H9 (cell line): ENCODE measurements around the gene S100A8. TPM values are rescaled to one million over a fixed set of nuclear protein-coding genes. Genes with fewer than 3 reads are reported as not detected.

Experiments
- DNase-seq: peaks from one replicate; pipeline ENCODE4 v3.0.0-alpha.2; 2017
- H2AFZ ChIP-seq: one replicate; pipeline ENCODE4 v1.6.1; 2013; ENCODE audit warnings: mild to moderate bottlenecking, low read length, control low read depth, moderate library complexity
- H2AK5ac ChIP-seq: 2 replicates; pipeline ENCODE4 v1.6.1; 2013; ENCODE audit warnings: low read length, control low read depth, mixed read lengths; ENCODE audit not compliant: insufficient read length
- H2BK120ac ChIP-seq: one replicate; pipeline ENCODE4 v1.6.1; 2013; ENCODE audit warnings: low read depth, mild to moderate bottlenecking, low read length, control low read depth, inconsistent platforms; ENCODE audit not compliant: poor library complexity, severe bottlenecking
- H2BK12ac ChIP-seq: 2 replicates; pipeline ENCODE4 v1.6.1; 2013; ENCODE audit warnings: low read length, control low read depth, mixed read lengths, low read depth; ENCODE audit not compliant: insufficient read length
- H2BK15ac ChIP-seq: 2 replicates; pipeline ENCODE4 v1.6.1; 2013; ENCODE audit warnings: low read depth, low read length, control low read depth
- H2BK20ac ChIP-seq: one replicate; pipeline ENCODE4 v1.6.1; 2013; ENCODE audit warnings: low read depth, mild to moderate bottlenecking, low read length, control low read depth, inconsistent platforms; ENCODE audit not compliant: poor library complexity, severe bottlenecking
- H2BK5ac ChIP-seq: 2 replicates; pipeline ENCODE4 v1.6.1; 2013; ENCODE audit warnings: low read length, control low read depth, mixed read lengths; ENCODE audit not compliant: insufficient read length
- H3K14ac ChIP-seq: 2 replicates; pipeline ENCODE4 v1.6.1; 2013; ENCODE audit warnings: low read length, control low read depth; ENCODE audit not compliant: insufficient read depth
- H3K18ac ChIP-seq: 2 replicates; pipeline ENCODE4 v1.6.1; 2013; ENCODE audit warnings: low read depth, mild to moderate bottlenecking, mixed read lengths, low read length, control low read depth; ENCODE audit not compliant: insufficient read length
- H3K23ac ChIP-seq: 2 replicates; pipeline ENCODE4 v1.6.1; 2013; ENCODE audit warnings: low read length, control low read depth, mixed read lengths, low read depth; ENCODE audit not compliant: insufficient read length
- H3K23me2 ChIP-seq: 2 replicates; pipeline ENCODE4 v1.6.1; 2013; ENCODE audit warnings: low read depth, mild to moderate bottlenecking, mixed read lengths, low read length, control low read depth; ENCODE audit not compliant: insufficient read length, poor library complexity, severe bottlenecking
- H3K27ac ChIP-seq: 2 replicates; pipeline ENCODE4 v1.5.1; 2013; ENCODE audit warnings: low read length, control low read depth, mixed read lengths, low read depth; ENCODE audit not compliant: insufficient read length
- H3K27me3 ChIP-seq: 2 replicates; pipeline ENCODE4 v1.6.1; 2013; ENCODE audit warnings: low read length, control low read depth, inconsistent platforms; ENCODE audit not compliant: insufficient read depth
- H3K4ac ChIP-seq: 2 replicates; pipeline ENCODE4 v1.6.1; 2013; ENCODE audit warnings: low read depth, mild to moderate bottlenecking, control low read depth, inconsistent platforms, low read length, moderate library complexity
- H3K4me1 ChIP-seq: 2 replicates; pipeline ENCODE4 v1.6.1; 2013; ENCODE audit warnings: low read length, control low read depth, inconsistent platforms; ENCODE audit not compliant: insufficient read depth
- H3K4me2 ChIP-seq: 2 replicates; pipeline ENCODE4 v1.6.1; 2013; ENCODE audit warnings: low read length, control low read depth, mixed read lengths; ENCODE audit not compliant: insufficient read length, insufficient read depth
- H3K56ac ChIP-seq: 2 replicates; pipeline ENCODE4 v1.6.1; 2013; ENCODE audit warnings: low read depth, mild to moderate bottlenecking, mixed read lengths, low read length, control low read depth; ENCODE audit not compliant: insufficient read length
- H3K79me1 ChIP-seq: 2 replicates; pipeline ENCODE4 v1.6.1; 2013; ENCODE audit warnings: low read depth, mild to moderate bottlenecking, moderate library complexity, low read length, control low read depth, inconsistent platforms; ENCODE audit not compliant: insufficient read depth, poor library complexity, severe bottlenecking
- H3K79me2 ChIP-seq: 2 replicates; pipeline ENCODE4 v1.6.1; 2013; ENCODE audit warnings: low read length, control low read depth, inconsistent platforms; ENCODE audit not compliant: insufficient read depth
- H3K9ac ChIP-seq: 2 replicates; pipeline ENCODE4 v1.6.1; 2013; ENCODE audit warnings: low read length, control low read depth, mixed read lengths; ENCODE audit not compliant: insufficient read length; ENCODE audit errors: extremely low read depth
- H3K9me3 ChIP-seq: one replicate; pipeline ENCODE4 v1.6.1; 2013; ENCODE audit warnings: low read depth, low read length, inconsistent platforms; ENCODE audit not compliant: control insufficient read depth
- H3T11ph ChIP-seq: one replicate; pipeline ENCODE4 v1.6.1; 2013; ENCODE audit warnings: mild to moderate bottlenecking, low read length, control low read depth, inconsistent platforms
- H4K20me1 ChIP-seq: one replicate; pipeline ENCODE4 v1.6.1; 2013; ENCODE audit not compliant: control insufficient read depth, insufficient read length, insufficient read depth
- H4K5ac ChIP-seq: 2 replicates; pipeline ENCODE4 v1.6.1; 2013; ENCODE audit warnings: low read depth, mild to moderate bottlenecking, mixed read lengths, low read length, control low read depth; ENCODE audit not compliant: insufficient read length
- H4K8ac ChIP-seq: replicated peaks from 2 replicates; pipeline ENCODE4 v1.6.1; 2013; ENCODE audit warnings: low read length, control low read depth, mixed read lengths, low read depth; ENCODE audit not compliant: insufficient read length
- H4K91ac ChIP-seq: 2 replicates; pipeline ENCODE4 v1.6.1; 2013; ENCODE audit warnings: low read depth, mild to moderate bottlenecking, moderate library complexity, mixed read lengths, low read length, control low read depth; ENCODE audit not compliant: insufficient read length
- H3K27ac Mint-ChIP-seq, 3 experiments: 2 replicates in 2 of 3; 3 replicates in 1 of 3; pipeline ENCODE4 v1.8.0; 2020 to 2021; ENCODE audit warnings: mixed read lengths in 3 of 3, mild to moderate bottlenecking in 1 of 3, moderate library complexity in 1 of 3
- H3K27me3 Mint-ChIP-seq: 2 replicates; pipeline ENCODE4 v1.8.0; 2021; ENCODE audit warnings: low read depth, mild to moderate bottlenecking, moderate library complexity, mixed read lengths
- H3K36me3 Mint-ChIP-seq, 3 experiments: 2 replicates in 2 of 3; 3 replicates in 1 of 3; pipeline ENCODE4 v1.8.0; 2020 to 2021; ENCODE audit warnings: low read depth in 3 of 3, mixed read lengths in 3 of 3; ENCODE audit not compliant: insufficient read depth in 1 of 3
- H3K4me1 Mint-ChIP-seq, 2 experiments: 2 replicates each; pipeline ENCODE4 v1.8.0; 2020; ENCODE audit warnings: mixed read lengths in 2 of 2
- H3K4me3 Mint-ChIP-seq, 2 experiments: 2 replicates in 1 of 2; 3 replicates in 1 of 2; pipeline ENCODE4 v1.8.0; 2020 to 2021; ENCODE audit warnings: mild to moderate bottlenecking in 2 of 2, mixed read lengths in 2 of 2, moderate library complexity in 1 of 2
- H3K9me3 Mint-ChIP-seq, 2 experiments: 2 replicates in 1 of 2; 3 replicates in 1 of 2; pipeline ENCODE4 v1.8.0; 2020; ENCODE audit warnings: mild to moderate bottlenecking in 2 of 2, mixed read lengths in 2 of 2, moderate library complexity in 1 of 2
- CTCF ChIP-seq: fragments of 200-600 bp; sonication (generic); conservative IDR thresholded peaks from 3 replicates; pipeline ENCODE4 v1.8.0; 2021; ENCODE audit warnings: antibody characterized with exemption, mild to moderate bottlenecking
- WGBS: extraction: QIAGEN DNeasy Blood & Tissue Kit; methylation state at CpG from one replicate; pipeline ENCODE4 v1.1.7; 2013; ENCODE audit warnings: missing lambda C conversion rate, low lambda C conversion rate, mixed read lengths; ENCODE audit not compliant: insufficient read length; ENCODE audit errors: extremely low coverage; 5-methylcytosine and 5-hydroxymethylcytosine counted together
- total RNA-seq: library from RNA; stranded (reverse); gene quantifications from 2 replicates; pipeline ENCODE4 v1.2.1, GENCODE V29; 2021

Gene S100A8
- total RNA-seq, 1 experiment from 2014 or later, result not detected

GRCh38 chr1:153355445-153356071, 35.3 kb downstream of the S100A8 start:
- Mint-ChIP-seq H3K27me3 (peaks cover 4% of the 10 kb centered on the region), H3K4me3 (no peak overlapping the region)

More at GRCh38 chr1:153355445-153356071, 35.3 kb downstream of the S100A8 start:
- no peak overlapping the region for H3T11ph ChIP-seq
- H2BK5ac ChIP-seq, result no peak overlapping the region
- DNase-seq, result peak; percentile 86
- no peaks in the 10 kb centered on the region for H3K27me3 ChIP-seq
- no peak overlapping the region for H3K56ac ChIP-seq
- H3K9me3 ChIP-seq, result no peaks in the 10 kb centered on the region
- H4K91ac ChIP-seq, result no peak overlapping the region
- no peaks in the 10 kb centered on the region for H3K4me1 ChIP-seq
- H3K23me2 ChIP-seq, result no peaks in the 10 kb centered on the region
- no peak overlapping the region for H4K8ac ChIP-seq
- no peak overlapping the region for H3K4ac ChIP-seq
- no peaks in the 10 kb centered on the region for H3K79me2 ChIP-seq
- no peaks in the 10 kb centered on the region for H3K4me1 Mint-ChIP-seq
- no peaks in the 10 kb centered on the region for H3K36me3 Mint-ChIP-seq
- no peak overlapping the region for H3K27ac Mint-ChIP-seq
- no CpG with 5 or more reads among the region's 10 CpGs for WGBS
- no peak overlapping the region for H2BK20ac ChIP-seq
- no peak overlapping the region for H3K18ac ChIP-seq
- no peak overlapping the region for H2BK15ac ChIP-seq
- no peak overlapping the region for H2AFZ ChIP-seq
- no peak overlapping the region for H3K14ac ChIP-seq
- no peak overlapping the region for H3K27ac ChIP-seq
- H3K79me1 ChIP-seq, result no peaks in the 10 kb centered on the region
- no peaks in the 10 kb centered on the region for H4K20me1 ChIP-seq
- no peak overlapping the region for H2AK5ac ChIP-seq
- no peak overlapping the region for H4K5ac ChIP-seq
- peak; percentile 76 for TF ChIP-seq CTCF
- no peak overlapping the region for H3K4me2 ChIP-seq
- no peak overlapping the region for H2BK120ac ChIP-seq
- H2BK12ac ChIP-seq, result no peak overlapping the region
- no peak overlapping the region for H3K23ac ChIP-seq
- H3K9ac ChIP-seq, result no peak overlapping the region
- H3K9me3 Mint-ChIP-seq, result peaks cover 0 to 4% of the 10 kb centered on the region in 2 experiments; a peak in 2 of 5 replicates
